CD4-positive, alpha-beta T cell treated with Interleukin-12 subunit alpha and Interleukin-12 subunit beta, for 1 hour (primary cell): ENCODE data around the gene KLHL26.
"Not testable (repeated sequence)": the region's sequence is repeated elsewhere in the genome, so short reads cannot be mapped to it uniquely, and the experiment has no call there.

Experiments used
- DNase-seq: peaks from one replicate; pipeline ENCODE4 v3.0.0-alpha.2; 2020

KLHL26 gene

DNA sequence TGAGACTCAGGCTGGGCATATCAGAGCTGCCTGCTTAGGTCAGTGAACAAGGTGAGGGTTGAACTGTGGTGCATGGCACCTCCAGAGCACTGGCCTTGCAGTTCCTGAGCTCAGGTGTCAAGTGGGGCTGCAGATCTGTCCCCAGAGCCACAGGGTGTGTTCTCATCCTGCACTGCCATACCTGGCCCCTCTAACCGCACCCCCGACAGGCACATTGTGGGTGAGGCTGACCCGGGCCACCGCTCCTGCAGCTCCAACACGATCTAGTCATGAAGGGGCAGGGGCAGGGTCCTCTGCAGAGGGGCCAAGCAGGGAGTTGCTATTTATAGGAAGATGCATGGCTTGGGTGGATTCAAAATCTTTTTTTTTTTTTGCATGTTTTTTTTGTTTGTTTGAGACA is 30.0 kb downstream of the KLHL26 start:
- DNase-seq = no peak

- DNase-seq = no peak
Observed at GRCh38 chr19:18667531-18668251, 30.9 kb downstream of the KLHL26 start.

DNA sequence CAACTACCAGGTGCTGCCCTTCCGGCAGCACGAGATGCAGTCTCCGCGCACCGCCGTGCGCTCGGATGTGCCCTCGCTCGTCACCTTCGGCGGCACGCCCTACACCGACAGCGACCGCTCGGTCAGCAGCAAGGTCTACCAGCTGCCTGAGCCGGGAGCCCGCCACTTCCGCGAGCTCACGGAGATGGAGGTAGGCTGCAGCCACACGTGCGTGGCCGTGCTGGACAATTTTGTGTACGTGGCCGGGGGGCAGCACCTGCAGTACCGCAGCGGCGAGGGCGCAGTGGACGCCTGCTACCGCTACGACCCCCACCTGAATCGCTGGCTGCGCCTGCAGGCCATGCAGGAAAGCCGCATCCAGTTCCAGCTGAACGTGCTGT is 31.4 kb downstream of the KLHL26 start:
- DNase-seq = no peak

DNA sequence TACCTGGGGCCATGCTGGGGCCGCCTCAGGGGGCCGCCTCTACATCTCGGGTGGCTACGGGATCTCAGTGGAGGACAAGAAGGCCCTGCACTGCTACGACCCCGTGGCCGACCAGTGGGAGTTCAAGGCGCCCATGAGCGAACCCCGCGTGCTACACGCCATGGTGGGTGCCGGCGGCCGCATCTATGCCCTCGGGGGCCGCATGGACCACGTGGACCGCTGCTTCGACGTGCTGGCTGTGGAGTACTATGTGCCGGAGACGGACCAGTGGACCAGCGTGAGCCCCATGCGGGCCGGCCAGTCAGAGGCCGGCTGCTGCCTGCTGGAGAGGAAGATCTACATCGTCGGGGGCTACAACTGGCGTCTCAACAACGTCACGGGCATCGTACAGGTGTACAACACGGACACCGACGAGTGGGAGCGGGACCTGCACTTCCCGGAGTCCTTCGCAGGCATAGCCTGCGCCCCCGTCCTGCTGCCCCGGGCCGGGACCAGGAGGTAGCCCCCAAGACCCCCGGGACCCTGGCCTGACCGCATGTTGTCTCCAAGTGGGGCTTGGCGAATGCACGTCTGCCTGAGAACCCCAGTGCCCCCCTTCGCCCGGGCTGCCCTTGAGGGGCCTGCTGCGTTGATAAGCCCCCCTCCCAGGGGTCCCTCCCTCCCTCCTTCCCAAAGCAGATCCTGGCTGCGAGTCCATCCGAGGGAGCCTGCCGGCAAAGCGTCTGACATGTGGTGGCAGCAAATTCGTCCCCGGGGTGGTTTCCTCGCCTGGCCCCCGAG is 32.1 kb downstream of the KLHL26 start:
- DNase-seq = no peak

DNA sequence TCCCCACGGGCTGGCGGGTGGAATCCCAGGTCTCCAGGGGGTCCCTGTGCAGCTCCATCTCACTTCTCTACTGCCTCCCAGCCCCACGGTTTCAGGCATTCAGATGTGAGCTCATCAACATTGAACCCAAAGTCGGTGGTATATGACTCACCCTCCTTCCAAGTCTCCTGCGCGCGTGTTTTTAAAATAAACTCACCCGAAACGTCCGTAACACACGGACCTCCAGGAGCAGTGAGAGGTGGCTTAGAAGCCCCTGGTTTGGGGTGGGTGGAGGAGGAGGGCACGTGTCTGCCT is 32.6 kb downstream of the KLHL26 start:
- no peak for DNase-seq

GRCh38 chr19:18669883-18670282 is 33.1 kb downstream of the KLHL26 start:
- no peak for DNase-seq

DNA sequence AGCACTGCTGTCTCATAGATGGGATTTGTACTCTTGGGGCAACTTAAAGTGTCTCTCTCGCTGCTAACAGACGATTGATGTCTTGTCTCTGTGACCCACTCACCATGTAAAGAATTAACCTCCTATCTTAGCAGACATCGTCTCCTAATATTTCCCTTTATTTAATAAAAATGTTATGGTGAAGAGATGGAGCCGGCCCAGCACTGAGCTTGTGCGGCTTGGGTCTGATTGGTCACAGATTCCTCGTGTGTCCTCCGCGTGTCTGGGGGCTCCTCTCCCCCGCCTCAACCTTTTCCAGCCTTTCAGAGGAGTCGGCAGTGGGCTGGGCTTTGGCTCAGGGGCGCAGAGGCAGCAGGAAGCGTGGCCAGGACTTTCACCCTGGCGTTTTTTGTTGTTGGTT is 33.5 kb downstream of the KLHL26 start:
- no peak for DNase-seq

GRCh38 chr19:18671303-18672043 is 34.6 kb downstream of the KLHL26 start:
- no peak for DNase-seq

GRCh38 chr19:18672044-18672451 is 35.2 kb downstream of the KLHL26 start:
- DNase-seq = no peak

GRCh38 chr19:18672606-18673337 is 35.9 kb downstream of the KLHL26 start:
- no peak for DNase-seq

DNA sequence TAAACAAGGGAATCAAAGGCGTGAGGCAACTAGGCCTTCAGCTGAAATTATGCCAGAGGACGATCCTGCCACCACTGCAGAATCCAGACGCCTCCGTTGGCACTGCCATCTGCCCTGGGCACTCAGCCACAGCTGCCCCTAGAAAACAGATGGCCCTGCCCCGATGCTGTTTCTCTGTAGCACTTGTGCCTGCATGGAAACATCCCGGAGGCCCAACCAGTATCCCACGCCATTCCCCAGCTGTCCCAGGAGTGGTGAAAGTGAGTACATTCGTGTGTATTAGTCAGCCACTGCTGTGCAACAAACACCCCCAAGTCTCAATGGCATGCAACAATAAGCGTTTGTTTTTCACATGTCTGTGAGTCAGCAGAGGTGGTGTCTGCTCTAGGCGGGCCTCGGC is 37.8 kb downstream of the KLHL26 start:
- no peak for DNase-seq

DNA sequence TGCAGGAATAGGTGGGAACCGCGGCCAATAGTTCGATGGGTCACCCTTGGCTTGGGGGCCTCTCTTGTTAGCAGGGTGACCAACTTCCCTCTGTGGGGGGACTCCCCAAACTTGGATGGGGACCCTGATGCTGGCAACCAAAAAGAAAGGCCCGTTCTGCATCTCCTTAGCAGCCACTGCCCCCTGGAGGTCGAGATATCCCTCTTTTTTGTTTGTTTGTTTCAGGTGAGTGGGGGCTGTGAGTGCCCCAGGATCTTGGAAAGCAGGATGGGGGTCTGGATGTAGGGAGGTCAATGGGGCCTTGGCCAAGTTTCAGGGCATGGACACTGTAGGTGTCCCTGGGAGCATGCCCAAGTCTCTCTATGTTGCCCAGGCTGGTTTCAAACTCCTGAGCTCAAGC is 39.0 kb downstream of the KLHL26 start:
- DNase-seq = no peak

GRCh38 chr19:18676692-18677091 is 39.9 kb downstream of the KLHL26 start:
- DNase-seq = no peak

GRCh38 chr19:18677156-18677555 is 40.3 kb downstream of the KLHL26 start:
- no peak for DNase-seq

DNA sequence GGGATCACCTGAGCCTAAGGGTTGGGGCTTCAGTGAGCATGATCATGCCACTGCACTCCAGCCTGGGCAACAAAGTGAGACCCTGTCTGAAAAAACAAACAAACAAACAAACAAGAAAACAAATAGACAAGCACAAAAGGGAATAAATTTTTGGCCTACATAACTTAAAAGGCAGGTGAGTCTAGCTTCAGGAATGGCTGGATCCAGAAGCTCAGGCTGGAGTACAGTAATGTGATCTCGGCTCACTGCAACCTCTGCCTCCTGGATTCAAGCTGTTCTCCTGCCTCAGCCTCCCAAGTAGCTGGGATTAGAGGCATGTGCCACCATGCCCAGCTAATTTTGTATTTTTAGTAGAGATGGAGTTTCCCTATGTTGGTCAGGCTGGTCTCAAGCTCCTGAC is 43.3 kb downstream of the KLHL26 start:
- DNase-seq = not testable (repeated sequence)

DNA sequence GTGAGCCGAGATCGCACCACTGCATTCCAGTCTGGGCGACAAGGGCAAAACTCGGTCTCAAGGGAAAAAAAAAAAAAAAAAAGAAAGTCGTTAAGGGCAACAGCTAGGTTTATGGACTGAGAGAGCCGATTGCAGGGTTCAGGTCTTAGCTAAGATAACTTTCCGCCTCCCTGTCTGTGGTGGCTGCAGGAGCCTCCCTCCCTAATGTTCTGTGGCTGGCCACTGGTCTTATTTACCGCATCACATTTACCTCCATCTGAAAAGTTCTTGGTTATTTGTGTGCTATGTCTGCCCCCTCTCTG is 45.9 kb downstream of the KLHL26 start:
- DNase-seq = no peak

DNA sequence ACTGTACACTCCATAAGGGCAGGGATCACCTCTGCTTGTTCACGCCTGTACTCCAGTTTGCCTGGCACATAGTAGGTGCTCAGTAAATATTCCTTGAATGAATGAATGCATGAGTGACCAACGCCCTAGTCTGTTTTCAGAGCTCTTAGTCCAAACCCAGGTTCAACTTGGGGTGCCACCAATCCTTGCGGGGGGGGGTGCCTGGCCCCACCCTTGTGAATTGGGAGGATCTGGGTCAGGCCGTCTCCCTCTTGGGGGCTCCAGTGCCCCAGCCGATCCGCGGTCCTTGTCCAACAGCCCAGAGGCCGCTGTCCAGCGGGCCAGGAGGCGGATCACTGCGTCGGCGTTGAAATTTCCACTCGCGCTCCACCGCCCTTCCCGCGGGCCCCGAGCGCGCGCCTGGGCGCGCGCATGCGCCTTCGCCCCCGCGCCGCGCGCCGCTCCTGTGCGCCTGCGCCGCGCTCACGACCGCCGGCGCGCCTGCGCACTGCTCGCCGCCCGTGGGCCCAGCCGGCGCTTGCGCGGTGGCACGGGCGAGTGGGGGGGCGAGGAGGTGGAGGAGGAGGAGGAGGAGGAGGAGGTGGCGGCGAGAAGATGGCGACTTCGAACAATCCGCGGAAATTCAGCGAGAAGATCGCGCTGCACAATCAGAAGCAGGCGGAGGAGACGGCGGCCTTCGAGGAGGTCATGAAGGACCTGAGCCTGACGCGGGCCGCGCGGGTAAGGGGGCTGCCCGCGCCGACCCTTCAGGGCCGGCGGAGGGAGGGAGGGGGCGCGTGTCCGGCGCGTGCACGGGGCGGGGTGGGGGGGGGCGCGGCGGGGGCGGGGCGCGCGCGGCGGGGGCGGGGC is 46.5 kb downstream of the KLHL26 start, which contains the start of gene CRTC1:
Gene CRTC1 (plus strand): TSS at position 572 of the 849 bp plus-strand sequence. CDS start 23 bp downstream, at position 595.
- peak; percentile 94 for DNase-seq

DNA sequence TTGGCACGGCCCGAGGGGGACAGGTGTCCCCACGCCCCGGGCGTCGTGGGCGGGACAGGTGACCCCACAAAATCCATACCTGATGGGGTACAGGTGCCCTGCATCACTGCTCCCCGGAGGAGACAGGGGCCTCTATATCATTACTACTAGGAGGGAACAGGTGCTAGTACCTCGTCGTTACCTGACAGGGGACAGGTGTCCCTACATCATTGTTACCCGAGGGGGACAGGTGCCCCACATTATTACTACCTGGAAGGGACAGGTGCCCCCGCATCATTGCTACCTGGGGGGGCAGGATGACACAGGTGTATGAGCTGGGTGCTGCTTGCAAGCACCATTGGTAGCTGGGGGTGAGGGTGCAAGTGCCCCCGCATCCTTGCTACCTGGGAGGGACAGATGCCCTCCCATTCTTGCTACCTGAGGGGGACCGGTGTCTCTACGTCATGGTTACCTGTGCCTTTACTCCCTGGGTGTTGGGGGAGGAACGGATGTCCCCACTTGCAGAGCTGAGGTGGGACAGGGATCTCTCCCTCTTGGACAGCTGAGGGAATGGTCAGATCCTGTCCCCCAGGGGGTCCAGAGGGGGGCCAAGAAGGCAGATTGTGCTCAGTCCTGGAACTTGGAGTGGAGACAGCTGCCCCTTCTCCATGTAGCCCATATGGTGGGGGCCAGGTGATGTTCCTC is 47.3 kb downstream of the KLHL26 start:
- no peak for DNase-seq

DNA sequence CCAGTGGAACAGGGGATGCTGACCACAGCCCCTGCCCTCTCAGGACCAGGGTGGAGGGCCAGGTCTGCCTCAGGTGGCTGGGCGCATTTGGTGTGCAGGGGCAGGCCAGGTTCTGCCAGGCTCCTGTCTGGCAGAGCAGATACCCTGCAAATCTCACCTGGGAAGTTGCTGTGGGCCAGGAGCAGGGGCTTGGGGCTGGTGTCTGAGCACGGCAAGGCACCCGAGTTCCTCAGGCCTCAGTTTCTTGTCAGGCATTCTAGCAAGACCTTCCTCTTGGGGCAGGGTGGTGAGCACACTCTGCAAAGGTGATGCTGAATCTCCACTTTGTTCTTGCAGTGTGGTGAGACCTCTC is 47.8 kb downstream of the KLHL26 start:
- no peak for DNase-seq

GRCh38 chr19:18685597-18686190 is 48.9 kb downstream of the KLHL26 start:
- no peak for DNase-seq

- DNase-seq = no peak
Observed at GRCh38 chr19:18687740-18688465, 51.1 kb downstream of the KLHL26 start.
